ENCODE data around the gene ZMYND8.

Gene ZMYND8

GRCh38 chr20:47365023-47365764 is 8.7 kb upstream of the ZMYND8 start:
- H3K4me3 ChIP-seq (ENCODE audit: low read length), result no peak overlapping the region
- TF ChIP-seq, protein P1, sequence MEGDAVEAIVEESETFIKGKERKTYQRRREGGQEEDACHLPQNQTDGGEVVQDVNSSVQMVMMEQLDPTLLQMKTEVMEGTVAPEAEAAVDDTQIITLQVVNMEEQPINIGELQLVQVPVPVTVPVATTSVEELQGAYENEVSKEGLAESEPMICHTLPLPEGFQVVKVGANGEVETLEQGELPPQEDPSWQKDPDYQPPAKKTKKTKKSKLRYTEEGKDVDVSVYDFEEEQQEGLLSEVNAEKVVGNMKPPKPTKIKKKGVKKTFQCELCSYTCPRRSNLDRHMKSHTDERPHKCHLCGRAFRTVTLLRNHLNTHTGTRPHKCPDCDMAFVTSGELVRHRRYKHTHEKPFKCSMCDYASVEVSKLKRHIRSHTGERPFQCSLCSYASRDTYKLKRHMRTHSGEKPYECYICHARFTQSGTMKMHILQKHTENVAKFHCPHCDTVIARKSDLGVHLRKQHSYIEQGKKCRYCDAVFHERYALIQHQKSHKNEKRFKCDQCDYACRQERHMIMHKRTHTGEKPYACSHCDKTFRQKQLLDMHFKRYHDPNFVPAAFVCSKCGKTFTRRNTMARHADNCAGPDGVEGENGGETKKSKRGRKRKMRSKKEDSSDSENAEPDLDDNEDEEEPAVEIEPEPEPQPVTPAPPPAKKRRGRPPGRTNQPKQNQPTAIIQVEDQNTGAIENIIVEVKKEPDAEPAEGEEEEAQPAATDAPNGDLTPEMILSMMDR (conservative IDR thresholded peaks at IDR 0.05; ENCODE audit: low read depth, low read length), result no peak
- DNase-seq (ENCODE audit: low read depth), result no peak

- TF ChIP-seq, protein P1 (conservative IDR thresholded peaks at IDR 0.05; ENCODE audit: low read depth, low read length), result no peak
- DNase-seq (ENCODE audit: low read depth), result no peak
- no peak overlapping the region for H3K4me3 ChIP-seq (ENCODE audit: low read length)
Measured at GRCh38 chr20:47362361-47363219, 6.1 kb upstream of the ZMYND8 start.

GRCh38 chr20:47361057-47361915 is 4.8 kb upstream of the ZMYND8 start:
- H3K4me3 ChIP-seq (ENCODE audit: low read length), result no peak overlapping the region
- no peak for DNase-seq (ENCODE audit: low read depth)
- TF ChIP-seq, protein P1 (conservative IDR thresholded peaks at IDR 0.05; ENCODE audit: low read depth, low read length), result no peak

DNA sequence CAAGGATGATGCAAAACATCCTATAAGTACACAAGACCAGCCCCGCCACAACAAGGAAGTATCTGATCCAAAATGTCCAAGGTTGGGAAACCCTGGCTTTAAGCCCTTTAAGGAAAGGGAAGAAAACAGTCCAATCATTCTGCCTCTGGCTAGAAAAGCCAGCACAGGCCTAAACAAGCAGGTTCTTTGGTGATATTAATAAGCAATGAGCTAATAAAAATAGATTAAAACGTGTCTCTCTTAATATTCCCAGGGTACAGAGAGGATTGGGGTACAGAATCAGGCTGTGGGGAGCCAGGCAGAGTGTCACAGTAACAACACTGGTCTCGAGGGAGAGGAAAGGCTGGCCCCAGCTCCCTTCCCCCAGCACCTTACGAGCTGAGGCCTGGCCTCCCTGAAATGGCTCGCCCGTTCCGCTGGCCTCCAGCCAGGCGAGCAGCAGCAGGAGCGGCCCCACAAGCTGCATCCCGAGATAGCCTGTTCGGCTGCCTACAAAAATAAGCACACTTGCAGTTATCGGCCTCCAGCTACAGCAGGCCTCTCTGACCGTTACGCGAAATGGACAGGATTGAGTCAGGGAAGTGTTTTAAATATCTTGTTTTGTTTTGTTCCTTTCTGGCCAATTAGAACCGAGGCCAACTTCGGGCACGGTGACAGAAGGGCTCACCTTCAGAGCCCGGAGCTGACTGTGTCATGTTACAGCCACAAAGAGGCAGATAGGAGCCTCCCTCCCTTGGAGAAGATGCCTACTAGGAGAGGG is 4.0 kb upstream of the ZMYND8 start:
- TF ChIP-seq, protein P1 (conservative IDR thresholded peaks at IDR 0.05; ENCODE audit: low read depth, low read length), result no peak
- H3K4me3 ChIP-seq (ENCODE audit: low read length), result no peak overlapping the region
- peak; percentile 90 for DNase-seq (ENCODE audit: low read depth)

GRCh38 chr20:47359530-47360296 is 3.2 kb upstream of the ZMYND8 start:
- TF ChIP-seq, protein P1 (conservative IDR thresholded peaks at IDR 0.05; ENCODE audit: low read depth, low read length), result peak; percentile 3
- H3K4me3 ChIP-seq (ENCODE audit: low read length), result no peak overlapping the region
- no peak for DNase-seq (ENCODE audit: low read depth)
